ENCODE results near the gene PDE4D.
"Not testable (repeated sequence)": the region's sequence is repeated elsewhere in the genome, so short reads cannot be mapped to it uniquely, and the experiment has no call there.

PDE4D gene

GRCh38 chr5:59711310-59711709, 182.2 kb downstream of the PDE4D start:
- in situ Hi-C loops (cut with HindIII; ENCODE audit: low sequenced_read_pairs), result no loop called here

GRCh38 chr5:59709846-59710245, 183.7 kb downstream of the PDE4D start:
- in situ Hi-C loops (cut with HindIII; ENCODE audit: low sequenced_read_pairs), result no loop called here

- in situ Hi-C loops (cut with HindIII; ENCODE audit: low sequenced_read_pairs), result no loop called here
These were observed 184.1 kb downstream of the PDE4D start for GRCh38 chr5:59709346-59709821.

- in situ Hi-C loops (cut with HindIII; ENCODE audit: low sequenced_read_pairs), result no loop called here
These were observed 188.6 kb downstream of the PDE4D start for GRCh38 chr5:59704936-59705335.

GRCh38 chr5:59703789-59704188, 189.7 kb downstream of the PDE4D start:
- in situ Hi-C loops (cut with HindIII; ENCODE audit: low sequenced_read_pairs), result no loop called here

- in situ Hi-C loops (cut with HindIII; ENCODE audit: low sequenced_read_pairs), result no loop called here
These were observed 195.0 kb downstream of the PDE4D start for GRCh38 chr5:59698207-59699178.

- in situ Hi-C loops (cut with HindIII; ENCODE audit: low sequenced_read_pairs), result no loop called here
These were observed 199.1 kb downstream of the PDE4D start for GRCh38 chr5:59694411-59694810.

- in situ Hi-C loops (cut with HindIII; ENCODE audit: low sequenced_read_pairs), result no loop called here
These were observed 199.8 kb downstream of the PDE4D start for GRCh38 chr5:59693492-59694309.

- in situ Hi-C loops (cut with HindIII; ENCODE audit: low sequenced_read_pairs), result no loop called here
These were observed 207.7 kb downstream of the PDE4D start for GRCh38 chr5:59685793-59686192.

GRCh38 chr5:59685191-59685530, 208.4 kb downstream of the PDE4D start:
- in situ Hi-C loops (cut with HindIII; ENCODE audit: low sequenced_read_pairs), result no loop called here

GRCh38 chr5:59684388-59685190, 208.9 kb downstream of the PDE4D start:
- in situ Hi-C loops (cut with HindIII; ENCODE audit: low sequenced_read_pairs), result no loop called here

- in situ Hi-C loops (cut with HindIII; ENCODE audit: low sequenced_read_pairs), result no loop called here
These were observed 210.2 kb downstream of the PDE4D start for GRCh38 chr5:59683311-59683710.

- in situ Hi-C loops (cut with HindIII; ENCODE audit: low sequenced_read_pairs), result no loop called here
These were observed 211.0 kb downstream of the PDE4D start for GRCh38 chr5:59682542-59682941.

GRCh38 chr5:59678943-59679342, 214.6 kb downstream of the PDE4D start:
- in situ Hi-C loops (cut with HindIII; ENCODE audit: low sequenced_read_pairs), result no loop called here

- in situ Hi-C loops (cut with HindIII; ENCODE audit: low sequenced_read_pairs), result no loop called here
These were observed 218.8 kb downstream of the PDE4D start for GRCh38 chr5:59674763-59675162.

- in situ Hi-C loops (cut with HindIII; ENCODE audit: low sequenced_read_pairs), result no loop called here
These were observed 220.0 kb downstream of the PDE4D start for GRCh38 chr5:59673438-59674058.

GRCh38 chr5:59666440-59667068, 227.0 kb downstream of the PDE4D start:
- in situ Hi-C loops (cut with HindIII; ENCODE audit: low sequenced_read_pairs), result no loop called here

- in situ Hi-C loops (cut with HindIII; ENCODE audit: low sequenced_read_pairs), result not testable (repeated sequence)
These were observed 227.7 kb downstream of the PDE4D start for GRCh38 chr5:59665832-59666203.

GRCh38 chr5:59665086-59665831, 228.3 kb downstream of the PDE4D start:
- in situ Hi-C loops (cut with HindIII; ENCODE audit: low sequenced_read_pairs), result no loop called here
